Endodermal cell (in vitro differentiated cells): ENCODE data around the gene CDC42BPB. TPM values are rescaled to one million over a fixed set of nuclear protein-coding genes. Genes with fewer than 3 reads are reported as not detected.

ENCODE experiments used
- DNase-seq: peaks from one replicate; pipeline ENCODE4 v3.0.0-alpha.2; 2017
- H3K27ac ChIP-seq: 2 replicates; pipeline ENCODE4 v1.5.1; 2013; ENCODE audit warnings: mild to moderate bottlenecking, low read depth, low read length, moderate library complexity
- H3K27me3 ChIP-seq: 2 replicates; pipeline ENCODE4 v1.6.1; 2013; ENCODE audit warnings: mild to moderate bottlenecking, low read length, moderate library complexity; ENCODE audit not compliant: insufficient read depth, control insufficient read depth, poor library complexity, severe bottlenecking
- H3K36me3 ChIP-seq: 2 replicates; pipeline ENCODE4 v1.7.0; 2013; ENCODE audit warnings: mild to moderate bottlenecking, low read length, moderate library complexity; ENCODE audit not compliant: control insufficient read depth, insufficient read depth
- H3K4me1 ChIP-seq: one replicate; pipeline ENCODE4 v1.7.0; 2013; ENCODE audit warnings: low read length; ENCODE audit not compliant: control insufficient read depth, insufficient read depth
- H3K4me3 ChIP-seq: 2 replicates; pipeline ENCODE4 v1.5.1; 2013; ENCODE audit warnings: mild to moderate bottlenecking, low read length, moderate library complexity
- H3K9ac ChIP-seq: 2 replicates; pipeline ENCODE4 v1.6.1; 2013; ENCODE audit warnings: mild to moderate bottlenecking, low read length, moderate library complexity; ENCODE audit not compliant: poor library complexity, severe bottlenecking; ENCODE audit errors: extremely low read depth
- H3K9me3 ChIP-seq: 2 replicates; pipeline ENCODE4 v1.6.1; 2013; ENCODE audit warnings: mild to moderate bottlenecking, low read length, moderate library complexity; ENCODE audit not compliant: control insufficient read depth
- H3K27ac Mint-ChIP-seq: 2 replicates; pipeline ENCODE4 v1.8.0; 2020; ENCODE audit warnings: mixed read lengths
- H3K27me3 Mint-ChIP-seq: 2 replicates; pipeline ENCODE4 v1.8.0; 2021; ENCODE audit warnings: mild to moderate bottlenecking, mixed read lengths; ENCODE audit not compliant: insufficient read depth
- H3K36me3 Mint-ChIP-seq: 2 replicates; pipeline ENCODE4 v1.8.0; 2020; ENCODE audit warnings: low read depth, mixed read lengths
- H3K4me1 Mint-ChIP-seq: 2 replicates; pipeline ENCODE4 v1.8.0; 2020; ENCODE audit warnings: mixed read lengths
- H3K4me3 Mint-ChIP-seq: 2 replicates; pipeline ENCODE4 v1.8.0; 2020; ENCODE audit warnings: mild to moderate bottlenecking, moderate library complexity, mixed read lengths
- H3K9me3 Mint-ChIP-seq: 2 replicates; pipeline ENCODE4 v1.8.0; 2020; ENCODE audit warnings: mild to moderate bottlenecking, mixed read lengths
- WGBS, 2 experiments: methylation state at CpG; one replicate each; pipeline versions ENCODE4 v1.1.5 to v1.1.7; 2013; ENCODE audit warnings: missing lambda C conversion rate in 2 of 2, mixed read lengths in 1 of 2; ENCODE audit not compliant: insufficient coverage in 1 of 2, insufficient read length in 1 of 2; 5-methylcytosine and 5-hydroxymethylcytosine counted together
- total RNA-seq, 2 donors: library from RNA; stranded (reverse); fragmentation: NEBNext Ultra II Directional in 1 of 2; extraction: Animal tissue kit (Norgen Biotek cat#: 25700) in 1 of 2; gene quantifications; 2 replicates in 1 of 2; 3 replicates in 1 of 2; pipeline ENCODE4 v1.2.1, GENCODE V29; 2021
- TF ChIP-seq, protein P1 (sequence below): fragments of 200-600 bp; sonication (generic); conservative IDR thresholded peaks from 2 replicates; pipeline ENCODE4 v1.5.0; 2021; ENCODE audit warnings: antibody characterized with exemption, mild to moderate bottlenecking

The CDC42BPB gene
- total RNA-seq, 2 donors from 2014 or later, result 120 to 123 TPM

DNA sequence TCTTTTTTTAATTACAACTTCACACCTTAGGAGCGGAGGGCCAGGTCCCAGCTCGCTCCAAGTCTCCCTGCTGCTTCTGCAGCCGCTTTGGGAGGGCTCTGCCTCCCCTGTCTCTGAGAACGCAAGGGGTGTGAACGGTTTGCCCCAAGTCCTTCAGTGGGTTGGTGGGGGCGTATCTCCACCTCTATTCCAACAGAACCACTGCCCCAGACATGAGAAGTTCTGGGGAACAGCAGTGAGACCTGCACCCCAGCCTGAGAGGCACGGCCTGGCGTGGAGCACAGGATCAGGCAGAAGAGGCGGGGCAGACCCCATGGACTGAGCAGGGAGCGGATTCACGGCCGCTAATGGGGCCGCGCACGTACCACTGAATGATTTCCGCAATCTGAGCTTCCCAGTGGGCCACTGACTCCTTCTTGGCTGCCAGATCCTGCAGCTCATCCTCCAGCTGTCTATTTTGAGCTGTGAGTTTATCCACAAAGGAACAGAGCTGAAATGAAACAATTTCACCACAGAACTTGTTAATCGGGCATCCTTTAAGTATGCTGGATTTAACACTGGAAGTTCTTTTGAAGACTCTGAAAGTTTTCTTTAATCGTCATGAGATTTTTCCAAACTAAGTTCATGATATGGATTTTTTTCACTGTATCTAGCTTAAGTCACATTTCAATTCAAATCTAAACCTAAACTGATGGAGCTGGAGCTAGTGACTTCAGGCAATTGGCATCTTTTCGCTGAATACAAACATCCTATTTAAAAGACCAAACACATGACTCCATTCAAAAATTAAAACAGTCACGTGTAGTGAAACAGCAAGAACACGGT, 90.5 kb downstream of the CDC42BPB start:
- no peak overlapping the region for H3K4me3 Mint-ChIP-seq
- no peaks in the 10 kb centered on the region for H3K9me3 ChIP-seq
- no peaks in the 10 kb centered on the region for H3K27me3 ChIP-seq
- 94 to 95% methylated on average over 15 to 21 of the region's 21 CpGs for WGBS, 2 experiments
- H3K27ac ChIP-seq, result no peak overlapping the region
- peaks cover 92% of the 10 kb centered on the region for H3K36me3 Mint-ChIP-seq
- no peak for DNase-seq
- H3K36me3 ChIP-seq, result peaks cover 97% of the 10 kb centered on the region
- H3K9ac ChIP-seq, result no peak overlapping the region
- TF ChIP-seq, protein P1, sequence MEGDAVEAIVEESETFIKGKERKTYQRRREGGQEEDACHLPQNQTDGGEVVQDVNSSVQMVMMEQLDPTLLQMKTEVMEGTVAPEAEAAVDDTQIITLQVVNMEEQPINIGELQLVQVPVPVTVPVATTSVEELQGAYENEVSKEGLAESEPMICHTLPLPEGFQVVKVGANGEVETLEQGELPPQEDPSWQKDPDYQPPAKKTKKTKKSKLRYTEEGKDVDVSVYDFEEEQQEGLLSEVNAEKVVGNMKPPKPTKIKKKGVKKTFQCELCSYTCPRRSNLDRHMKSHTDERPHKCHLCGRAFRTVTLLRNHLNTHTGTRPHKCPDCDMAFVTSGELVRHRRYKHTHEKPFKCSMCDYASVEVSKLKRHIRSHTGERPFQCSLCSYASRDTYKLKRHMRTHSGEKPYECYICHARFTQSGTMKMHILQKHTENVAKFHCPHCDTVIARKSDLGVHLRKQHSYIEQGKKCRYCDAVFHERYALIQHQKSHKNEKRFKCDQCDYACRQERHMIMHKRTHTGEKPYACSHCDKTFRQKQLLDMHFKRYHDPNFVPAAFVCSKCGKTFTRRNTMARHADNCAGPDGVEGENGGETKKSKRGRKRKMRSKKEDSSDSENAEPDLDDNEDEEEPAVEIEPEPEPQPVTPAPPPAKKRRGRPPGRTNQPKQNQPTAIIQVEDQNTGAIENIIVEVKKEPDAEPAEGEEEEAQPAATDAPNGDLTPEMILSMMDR, result no peak
- H3K4me1 ChIP-seq, result no peaks in the 10 kb centered on the region
- H3K27me3 Mint-ChIP-seq, result no peaks in the 10 kb centered on the region
- H3K4me1 Mint-ChIP-seq, result peaks cover 5% of the 10 kb centered on the region
- no peak overlapping the region for H3K4me3 ChIP-seq
- no peaks in the 10 kb centered on the region for H3K9me3 Mint-ChIP-seq
- H3K27ac Mint-ChIP-seq, result no peak overlapping the region

DNA sequence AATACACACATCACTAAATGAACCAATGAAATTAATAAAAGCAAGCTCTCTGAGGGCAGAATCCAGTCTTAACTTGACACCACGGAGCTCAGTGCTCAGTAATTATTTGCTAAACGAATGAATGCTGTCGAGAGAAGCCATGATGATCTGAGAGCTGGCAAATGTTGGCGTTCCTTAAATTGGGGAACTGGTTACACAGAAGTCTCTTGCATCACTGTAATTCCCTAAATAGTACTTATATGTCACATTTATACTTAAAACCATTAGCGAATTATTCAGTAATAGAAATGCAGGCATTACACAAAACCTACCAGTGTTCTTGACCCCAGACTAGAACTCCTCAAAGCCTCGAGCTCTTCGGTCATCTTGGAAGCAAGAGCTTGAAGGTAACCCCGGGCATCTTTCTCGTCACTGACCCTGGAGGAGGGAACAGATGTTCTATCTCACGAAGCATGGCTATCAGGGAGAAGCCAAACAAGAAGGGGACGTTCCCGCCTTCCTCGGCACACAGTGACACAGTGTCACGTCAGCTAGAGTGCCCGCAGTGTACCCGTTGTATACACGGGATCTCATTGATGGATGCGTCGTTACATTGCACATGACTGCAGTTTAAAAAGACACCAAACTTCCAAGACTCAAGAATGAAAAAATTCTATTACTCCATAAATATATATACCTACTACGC, 91.2 kb downstream of the CDC42BPB start:
- H3K9ac ChIP-seq, result no peak overlapping the region
- peaks cover 92% of the 10 kb centered on the region for H3K36me3 Mint-ChIP-seq

DNA sequence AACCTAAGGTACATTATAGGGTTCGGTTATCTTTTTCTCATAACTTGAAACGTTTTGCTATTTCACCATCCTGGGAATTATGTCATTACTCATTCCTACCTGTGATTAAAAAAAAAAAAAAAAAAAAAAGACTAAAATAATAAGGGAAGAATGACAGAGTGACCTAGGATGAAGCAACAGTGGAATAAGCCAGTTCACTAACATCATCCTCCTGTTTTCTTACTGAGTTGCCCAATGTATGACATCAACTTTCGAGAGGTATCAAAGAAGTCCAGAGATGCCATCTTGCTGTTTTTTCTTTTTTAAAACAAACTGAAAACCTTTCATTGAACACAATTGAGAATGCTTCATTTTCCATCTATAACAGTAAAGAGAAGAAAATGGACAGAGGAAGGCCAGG, 92.1 kb downstream of the CDC42BPB start:
- Mint-ChIP-seq H3K4me1 (no peaks in the 10 kb centered on the region), H3K27me3 (no peaks in the 10 kb centered on the region), H3K4me3 (no peak overlapping the region), H3K9me3 (no peaks in the 10 kb centered on the region), H3K27ac (no peak overlapping the region), H3K36me3 (peaks cover 91% of the 10 kb centered on the region)
- Histone ChIP-seq H3K27ac (no peak overlapping the region), H3K9ac (no peak overlapping the region), H3K4me3 (no peak overlapping the region), H3K4me1 (no peaks in the 10 kb centered on the region), H3K27me3 (no peaks in the 10 kb centered on the region), H3K9me3 (no peaks in the 10 kb centered on the region), H3K36me3 (peaks cover 96% of the 10 kb centered on the region)
- DNase-seq, result no peak
- WGBS, 2 experiments, result 89 to 90% methylated on average over 2 to 3 of the region's 3 CpGs
- TF ChIP-seq, protein P1, result no peak

More for the DNA sequence above, 91.2 kb downstream of the CDC42BPB start:
- Mint-ChIP-seq H3K27me3 (no peaks in the 10 kb centered on the region), H3K4me1 (peaks cover 5% of the 10 kb centered on the region), H3K9me3 (no peaks in the 10 kb centered on the region), H3K27ac (no peak overlapping the region), H3K4me3 (no peak overlapping the region)
- no peaks in the 10 kb centered on the region for H3K9me3 ChIP-seq
- no peak for DNase-seq
- TF ChIP-seq, protein P1, result no peak
- H3K27me3 ChIP-seq, result no peaks in the 10 kb centered on the region
- H3K27ac ChIP-seq, result no peak overlapping the region
- WGBS, 2 experiments, result 94 to 97% methylated on average over 19 to 20 of the region's 20 CpGs
- no peaks in the 10 kb centered on the region for H3K4me1 ChIP-seq
- no peak overlapping the region for H3K4me3 ChIP-seq
- H3K36me3 ChIP-seq, result peaks cover 97% of the 10 kb centered on the region
